ENCODE data around the gene KLHDC10. TPM values are rescaled to one million over a fixed set of nuclear protein-coding genes. Genes with fewer than 3 reads are reported as not detected.
"Not testable (repeated sequence)": the region's sequence is repeated elsewhere in the genome, so short reads cannot be mapped to it uniquely, and the experiment has no call there.

KLHDC10 gene
- total and polyA plus RNA-seq, 7 experiments from 2014 or later = 1.2 to 20.4 (median 15.9) TPM

DNA sequence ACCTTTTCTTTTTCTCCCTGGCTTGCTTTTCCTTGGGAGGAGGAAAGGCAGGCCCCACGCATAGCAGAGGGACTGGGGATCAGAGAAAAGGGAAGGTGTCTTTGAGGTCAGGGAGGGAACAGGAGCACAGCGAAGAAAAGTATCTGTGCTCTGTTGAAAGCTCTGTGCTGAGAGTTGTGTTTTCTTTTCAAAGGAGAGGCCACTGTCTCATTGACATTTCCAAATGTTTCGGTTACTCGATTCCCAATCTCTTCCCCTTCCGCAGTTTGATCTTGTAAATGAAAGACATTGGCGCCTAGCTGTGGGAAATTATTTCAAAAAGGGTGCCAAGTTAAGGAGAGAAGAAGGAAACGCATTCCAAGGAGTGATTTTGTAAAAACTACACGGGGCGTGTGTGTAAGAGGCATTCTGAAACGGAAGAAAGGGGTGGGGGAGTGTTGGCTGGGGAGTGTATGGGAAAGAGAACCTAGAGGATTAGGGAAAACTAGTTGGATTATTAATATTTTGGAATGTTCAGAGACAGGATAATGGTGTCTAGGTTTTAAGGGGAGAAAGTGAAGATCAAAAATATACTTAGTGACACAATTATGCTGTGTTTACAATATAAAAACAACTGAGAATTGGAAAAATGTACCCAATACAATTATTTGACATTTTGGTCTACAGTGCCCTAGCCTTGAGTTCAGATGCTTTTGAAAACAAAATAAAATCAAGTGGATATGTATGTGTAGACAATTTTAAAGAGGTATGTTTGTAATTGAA, 708 bp downstream of the KLHDC10 start:
- peak overlapping the region; percentile 82 for H3K27ac ChIP-seq (ENCODE audit: low read depth, low read length)
- Mint-ChIP-seq H3K9me3 (peaks cover 0 to 5% (median 0%) of the 10 kb centered on the region in 11 donors), H3K4me1 (peaks cover 34 to 59% (median 50%) of the 10 kb centered on the region in 7 donors), H3K36me3 (peaks cover 0 to 9% (median 0%) of the 10 kb centered on the region in 5 donors), H3K27me3 (peaks cover 0 to 2% (median 0%) of the 10 kb centered on the region in 5 donors), H3K27ac (peak overlapping the region; percentile 79 to 97 (median 90)), H3K4me3 (peak overlapping the region; percentile 80 to 95 (median 92))
- peak overlapping the region; percentile 54 for H3K4me3 ChIP-seq (ENCODE audit: low read length)
- no peaks in the 10 kb centered on the region for H3K27me3 ChIP-seq (ENCODE audit: control insufficient read depth in 2 of 2, insufficient read depth in 2 of 2, low read length in 2 of 2)
- no peaks in the 10 kb centered on the region for H3K36me3 ChIP-seq (ENCODE audit: control insufficient read depth in 2 of 3, insufficient read depth in 3 of 3, low read length in 3 of 3)
- H3K4me1 ChIP-seq (ENCODE audit: control insufficient read depth in 2 of 2, insufficient read depth in 2 of 2, low read length in 2 of 2) = peaks cover 12 to 18% of the 10 kb centered on the region in 2 donors
- POLR2A ChIA-PET = interaction anchor here (0.5 to 2.0 kb wide), 10 partner anchors 9 to 687 kb away, joined by 3 to 11 read pairs (median 4); partner anchors contain the start of genes TMEM209 and ZC3HC1
- intact Hi-C loops (cut with micrococcal nuclease) = loop anchor here (1.0 to 5.0 kb wide), 20 partner anchors 12 to 1727 kb away; partner anchors contain the start of genes CEP41 (in 2 of the 2), COPG2 (in 2 of the 2), TMEM209 (in 2 of the 2) and AHCYL2 (in 1 of the 2)
- ATAC-seq (no peak), DNase-seq (peak in 1 of 9 donors; percentile 5)
- CTCF ChIA-PET = interaction anchor here (0.9 to 2.9 kb wide), 5 partner anchors 13 to 687 kb away, joined by 3 to 13 read pairs (median 5); no protein-coding TSS in a partner anchor
- no peaks in the 10 kb centered on the region for H3K9me3 ChIP-seq (ENCODE audit: control insufficient read depth in 2 of 3, low read length in 3 of 3)

- Mint-ChIP-seq H3K9me3 (peaks cover 0 to 5% (median 0%) of the 10 kb centered on the region in 11 donors), H3K36me3 (peaks cover 0 to 9% (median 0%) of the 10 kb centered on the region in 5 donors), H3K4me3 (peak overlapping the region; percentile 67 to 95 (median 86)), H3K27me3 (peaks cover 0 to 2% (median 0%) of the 10 kb centered on the region in 5 donors), H3K4me1 (peaks cover 34 to 65% (median 50%) of the 10 kb centered on the region in 7 donors), H3K27ac (peak overlapping the region in 2 of 9 donors; percentile 75 to 88)
- Histone ChIP-seq H3K36me3 (ENCODE audit: control insufficient read depth in 2 of 3, insufficient read depth in 3 of 3, low read length in 3 of 3) (no peaks in the 10 kb centered on the region), H3K4me1 (ENCODE audit: control insufficient read depth in 2 of 2, insufficient read depth in 2 of 2, low read length in 2 of 2) (peaks cover 12 to 18% of the 10 kb centered on the region in 2 donors), H3K27ac (ENCODE audit: low read depth, low read length) (no peak overlapping the region), H3K27me3 (ENCODE audit: control insufficient read depth in 2 of 2, insufficient read depth in 2 of 2, low read length in 2 of 2) (no peaks in the 10 kb centered on the region), H3K9me3 (ENCODE audit: control insufficient read depth in 2 of 3, low read length in 3 of 3) (no peaks in the 10 kb centered on the region), H3K4me3 (ENCODE audit: low read length) (peak overlapping the region; percentile 54)
- DNase-seq (peak in 8 of 9 donors; percentile 43 to 71 (median 62)), ATAC-seq (peak; percentile 43)
- intact Hi-C loops (cut with micrococcal nuclease) = loop anchor here (1.0 to 5.0 kb wide), 18 partner anchors 12 to 1333 kb away; partner anchors contain the start of genes COPG2 (in 2 of the 2), AHCYL2 (in 1 of the 2), CALU (in 1 of the 2) and CEP41 (in 1 of the 2)
- CTCF ChIA-PET = interaction anchor here (0.5 to 2.9 kb wide), 12 partner anchors 8 to 686 kb away, joined by 3 to 13 read pairs (median 3); partner anchors contain the start of gene TMEM209
- POLR2A ChIA-PET = interaction anchor here (0.7 to 2.0 kb wide), 3 partner anchors 19 to 686 kb away, joined by 3 to 7 read pairs (median 3); partner anchors contain the start of gene ZC3HC1
Measured at GRCh38 chr7:130071701-130072622, 1.6 kb downstream of the KLHDC10 start.

DNA sequence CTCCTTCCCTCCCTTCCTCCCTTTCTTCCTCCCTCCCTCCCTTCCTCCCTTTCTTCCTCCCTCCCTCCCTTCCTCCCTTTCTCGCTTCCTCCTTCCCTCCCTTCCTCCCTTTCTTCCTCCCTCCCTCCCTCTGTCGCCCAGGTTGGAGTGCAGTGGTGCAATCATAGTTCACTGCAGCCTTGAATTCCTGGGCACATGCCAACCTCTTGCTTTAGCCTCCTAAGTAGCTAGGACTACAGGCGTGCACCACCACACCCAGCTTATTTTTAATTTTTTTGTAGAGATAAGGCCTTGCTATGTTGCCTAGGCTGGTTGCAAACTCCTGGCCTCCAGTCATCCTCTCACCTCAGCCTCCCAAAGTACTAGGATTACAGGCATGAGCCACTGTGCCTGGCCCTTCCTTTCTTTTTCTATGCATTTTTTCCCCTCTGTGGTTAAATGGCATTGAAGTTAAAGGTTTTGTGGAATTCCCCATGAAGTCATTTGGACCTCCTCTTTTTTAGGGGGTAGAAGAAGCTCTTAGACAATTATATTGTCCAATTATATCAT, 9.6 kb downstream of the KLHDC10 start:
- Histone ChIP-seq H3K9me3 (ENCODE audit: control insufficient read depth in 2 of 3, low read length in 3 of 3) (no peaks in the 10 kb centered on the region), H3K4me1 (ENCODE audit: control insufficient read depth in 2 of 2, insufficient read depth in 2 of 2, low read length in 2 of 2) (no peaks in the 10 kb centered on the region), H3K4me3 (ENCODE audit: low read length) (no peak overlapping the region), H3K36me3 (ENCODE audit: control insufficient read depth in 2 of 3, insufficient read depth in 3 of 3, low read length in 3 of 3) (peaks cover 0 to 8% (median 0%) of the 10 kb centered on the region in 3 experiments), H3K27me3 (ENCODE audit: control insufficient read depth in 2 of 2, insufficient read depth in 2 of 2, low read length in 2 of 2) (no peaks in the 10 kb centered on the region), H3K27ac (ENCODE audit: low read depth, low read length) (no peak overlapping the region)
- H3K27me3 Mint-ChIP-seq = no peaks in the 10 kb centered on the region
- H3K9me3 Mint-ChIP-seq = no peaks in the 10 kb centered on the region
- DNase-seq (no peak), ATAC-seq (no peak)
- POLR2A ChIA-PET = interaction anchor here (1.4 kb wide), 1 partner anchor 10 kb away, joined by 4 read pairs; the partner anchor contains the start of gene KLHDC10
- intact Hi-C loops (cut with micrococcal nuclease) = no loop called here
- no peak overlapping the region for H3K27ac Mint-ChIP-seq
- peaks cover 4 to 13% (median 11%) of the 10 kb centered on the region in 5 donors for H3K36me3 Mint-ChIP-seq
- H3K4me3 Mint-ChIP-seq = no peak overlapping the region
- CTCF ChIA-PET = interaction anchor here (1.2 kb wide), 1 partner anchor 8 kb away, joined by 3 read pairs; no protein-coding TSS in a partner anchor
- peaks cover 6 to 52% (median 38%) of the 10 kb centered on the region in 7 donors for H3K4me1 Mint-ChIP-seq

DNA sequence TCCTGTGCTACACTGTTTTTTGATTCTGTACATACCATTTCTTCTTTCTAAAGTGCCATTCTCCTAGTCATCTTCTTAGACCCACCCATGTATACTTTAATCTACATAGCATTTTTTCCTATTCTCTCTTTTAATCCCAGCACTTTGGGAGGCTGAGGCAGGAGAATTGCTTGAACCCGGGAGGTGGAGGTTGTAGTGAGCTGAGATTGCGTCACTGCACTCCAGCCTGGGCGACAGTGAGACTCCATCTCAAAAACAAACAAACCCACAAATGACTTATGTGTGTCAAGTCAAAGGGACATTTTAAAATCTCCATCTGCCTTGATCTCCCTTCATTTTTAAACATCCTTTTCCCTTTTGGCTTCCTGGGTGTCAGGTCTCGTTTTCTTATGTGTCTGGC, 13.2 kb downstream of the KLHDC10 start:
- H3K9me3 ChIP-seq (ENCODE audit: control insufficient read depth in 2 of 3, low read length in 3 of 3); ATAC-seq; H3K36me3 ChIP-seq (ENCODE audit: control insufficient read depth in 2 of 3, insufficient read depth in 3 of 3, low read length in 3 of 3); H3K4me3 Mint-ChIP-seq; H3K27ac Mint-ChIP-seq; H3K27me3 Mint-ChIP-seq; intact Hi-C loops (cut with micrococcal nuclease); H3K27me3 ChIP-seq (ENCODE audit: control insufficient read depth in 2 of 2, insufficient read depth in 2 of 2, low read length in 2 of 2); H3K9me3 Mint-ChIP-seq; H3K27ac ChIP-seq (ENCODE audit: low read depth, low read length); POLR2A ChIA-PET; H3K4me1 ChIP-seq (ENCODE audit: control insufficient read depth in 2 of 2, insufficient read depth in 2 of 2, low read length in 2 of 2); DNase-seq; H3K4me3 ChIP-seq (ENCODE audit: low read length): not testable (repeated sequence)
- Mint-ChIP-seq H3K36me3 (peaks cover 4 to 16% (median 11%) of the 10 kb centered on the region in 5 donors), H3K4me1 (peaks cover 8 to 47% (median 33%) of the 10 kb centered on the region in 7 donors)
- CTCF ChIA-PET = interaction anchor here (1.0 to 1.1 kb wide), 2 partner anchors 12 to 57 kb away, joined by 3 to 9 read pairs; partner anchors contain the start of gene KLHDC10

DNA sequence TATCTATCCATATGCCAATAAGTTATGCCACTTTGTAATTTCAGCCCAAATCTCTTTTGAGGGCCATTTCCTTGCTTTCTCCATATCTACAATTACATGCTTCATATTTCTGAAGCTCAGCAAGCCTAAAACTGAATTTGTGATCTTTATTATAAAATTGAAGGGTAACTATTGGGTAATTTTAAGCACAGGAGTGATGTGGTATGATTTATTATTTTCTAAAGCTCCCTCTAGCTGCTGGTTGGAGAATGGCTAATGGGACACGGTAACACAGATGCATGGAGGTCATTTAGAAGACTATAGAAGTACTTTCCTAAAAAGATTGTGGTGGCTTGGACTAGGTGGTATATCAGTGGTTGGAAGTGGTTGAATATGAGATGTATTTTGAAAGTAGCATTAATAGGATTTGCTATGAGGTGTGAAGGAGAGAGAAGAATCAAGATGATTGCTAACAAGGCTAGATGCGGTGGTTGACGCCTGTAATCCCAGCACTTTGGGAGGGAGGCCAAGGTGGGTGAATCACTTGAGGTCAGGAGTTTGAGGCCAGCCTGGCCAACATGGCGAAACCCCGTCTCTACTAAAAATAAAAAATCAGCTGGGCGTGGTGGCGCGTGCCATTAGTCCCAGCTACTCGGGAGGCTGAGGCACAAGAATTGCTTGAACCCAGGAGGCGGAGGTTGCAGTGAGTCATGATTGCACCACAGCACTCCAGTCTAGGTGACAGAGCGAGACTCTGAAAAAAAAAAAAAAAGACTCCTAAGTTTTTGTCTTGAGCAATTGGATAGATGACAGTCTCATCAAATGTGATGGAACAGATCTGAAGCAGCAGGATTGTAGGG, 13.9 kb downstream of the KLHDC10 start:
- H3K27me3 Mint-ChIP-seq = no peaks in the 10 kb centered on the region
- Histone ChIP-seq H3K9me3 (ENCODE audit: control insufficient read depth in 2 of 3, low read length in 3 of 3) (no peaks in the 10 kb centered on the region), H3K27me3 (ENCODE audit: control insufficient read depth in 2 of 2, insufficient read depth in 2 of 2, low read length in 2 of 2) (no peaks in the 10 kb centered on the region), H3K4me1 (ENCODE audit: control insufficient read depth in 2 of 2, insufficient read depth in 2 of 2, low read length in 2 of 2) (no peaks in the 10 kb centered on the region), H3K36me3 (ENCODE audit: control insufficient read depth in 2 of 3, insufficient read depth in 3 of 3, low read length in 3 of 3) (peaks cover 0 to 4% (median 0%) of the 10 kb centered on the region in 3 experiments), H3K27ac (ENCODE audit: low read depth, low read length) (no peak overlapping the region), H3K4me3 (ENCODE audit: low read length) (no peak overlapping the region)
- intact Hi-C loops (cut with micrococcal nuclease) = loop anchor here in 1 of 2 donors (1.0 kb wide), 1 partner anchor 12 kb away; no protein-coding TSS in a partner anchor
- H3K9me3 Mint-ChIP-seq = no peaks in the 10 kb centered on the region
- ATAC-seq = no peak
- no peak overlapping the region for H3K4me3 Mint-ChIP-seq
- H3K4me1 Mint-ChIP-seq = peaks cover 8 to 49% (median 34%) of the 10 kb centered on the region in 7 donors
- peaks cover 4 to 21% (median 15%) of the 10 kb centered on the region in 5 donors for H3K36me3 Mint-ChIP-seq
- POLR2A ChIA-PET = interaction anchor here (0.7 kb wide), 1 partner anchor 709 kb away, joined by 5 read pairs; no protein-coding TSS in a partner anchor
- CTCF ChIA-PET = interaction anchor here (0.6 to 1.1 kb wide), 3 partner anchors 13 to 57 kb away, joined by 3 to 9 read pairs (median 3); partner anchors contain the start of gene KLHDC10
- H3K27ac Mint-ChIP-seq = no peak overlapping the region
- peak in 1 of 9 donors; percentile 14 for DNase-seq

All from naive thymus-derived CD4-positive, alpha-beta T cell (primary cell).